Astrocyte of the cerebellum (primary cell): ENCODE results near the gene FAM78A.

Experiments
- DNase-seq: peaks from one replicate; pipeline ENCODE4 v3.0.0-alpha.2; 2011; ENCODE audit warnings: low read depth
- H3K4me3 ChIP-seq: 2 replicates; pipeline ENCODE4 v1.5.1; 2011; ENCODE audit warnings: mild to moderate bottlenecking, low read depth, low read length, moderate library complexity
- CTCF ChIP-seq: IDR thresholded peaks from 2 replicates; pipeline ENCODE4 v1.5.1; 2012; ENCODE audit warnings: low read length, low read depth, moderate library complexity, mild to moderate bottlenecking; ENCODE audit errors: missing control alignments
- in situ Hi-C: cut with HindIII; loops from 2 replicates; pipeline ENCODE4 v1.10.0; 2017; ENCODE audit warnings: low sequenced_read_pairs

Gene FAM78A

GRCh38 chr9:131259916-131260597 is 16.3 kb downstream of the FAM78A start:
- H3K4me3 ChIP-seq = no peak overlapping the region
- in situ Hi-C loops = no loop called here
- no peak for DNase-seq
- no peak for TF ChIP-seq CTCF

- H3K4me3 ChIP-seq = no peak overlapping the region
- no peak for TF ChIP-seq CTCF
- in situ Hi-C loops = no loop called here
- no peak for DNase-seq
These were observed 16.8 kb downstream of the FAM78A start for GRCh38 chr9:131259432-131259898.

- DNase-seq = no peak
- TF ChIP-seq CTCF = no peak
- no peak overlapping the region for H3K4me3 ChIP-seq
- in situ Hi-C loops = no loop called here
These were observed 17.4 kb downstream of the FAM78A start for GRCh38 chr9:131258698-131259431.

GRCh38 chr9:131258186-131258585 is 18.1 kb downstream of the FAM78A start:
- H3K4me3 ChIP-seq = no peak overlapping the region
- no peak for TF ChIP-seq CTCF
- no peak for DNase-seq
- in situ Hi-C loops = no loop called here

GRCh38 chr9:131257266-131258025 is 18.9 kb downstream of the FAM78A start:
- H3K4me3 ChIP-seq = no peak overlapping the region
- in situ Hi-C loops = no loop called here
- no peak for TF ChIP-seq CTCF
- no peak for DNase-seq

- no peak for DNase-seq
- no peak for TF ChIP-seq CTCF
- in situ Hi-C loops = no loop called here
- no peak overlapping the region for H3K4me3 ChIP-seq
These were observed 20.6 kb downstream of the FAM78A start for GRCh38 chr9:131255676-131256197.
